ENCODE data around the gene WDFY3. TPM values are rescaled to one million over a fixed set of nuclear protein-coding genes. Genes with fewer than 3 reads are reported as not detected.

WDFY3 gene
- total and polyA plus RNA-seq, 12 donors, result 9.5 to 284 (median 85.0) TPM

- TF ChIP-seq CTCF (IDR thresholded peaks at IDR 0.05) (no peak), POLR2A (IDR thresholded peaks at IDR 0.05) (no peak)
- no peaks in the 10 kb centered on the region for H3K9me3 ChIP-seq (replicated peaks in 1 of 3)
- DNase-seq, result no peak
- H3K4me1 ChIP-seq (replicated peaks in 1 of 2), result peaks cover 4 to 21% of the 10 kb centered on the region in 2 donors
- no peak overlapping the region for H3K4me3 ChIP-seq
- peaks cover 0 to 8% of the 10 kb centered on the region in 2 donors for H3K36me3 ChIP-seq (replicated peaks in 1 of 2)
- H3K27ac ChIP-seq, result no peak overlapping the region
- WGBS, 4 donors, result 90 to 96% (median 95%) methylated on average over 1 of the region's 1 CpG
- H3K27me3 ChIP-seq, result no peaks in the 10 kb centered on the region
- intact Hi-C loops (cut with DNase I), result no loop called here
Observed at GRCh38 chr4:84932462-84932861, 34.0 kb downstream of the WDFY3 start.

GRCh38 chr4:84931961-84932360 is 34.5 kb downstream of the WDFY3 start:
- H3K9me3 ChIP-seq (replicated peaks in 1 of 3), result no peaks in the 10 kb centered on the region
- H3K36me3 ChIP-seq (replicated peaks in 1 of 2), result peaks cover 0 to 8% of the 10 kb centered on the region in 2 donors
- H3K27me3 ChIP-seq, result no peaks in the 10 kb centered on the region
- 65 to 68% (median 67%) methylated on average over 3 of the region's 3 CpGs for WGBS, 4 donors
- no peak overlapping the region for H3K4me3 ChIP-seq
- TF ChIP-seq POLR2A (IDR thresholded peaks at IDR 0.05) (no peak), CTCF (IDR thresholded peaks at IDR 0.05) (no peak)
- H3K4me1 ChIP-seq (replicated peaks in 1 of 2), result peaks cover 0 to 16% of the 10 kb centered on the region in 2 donors
- H3K27ac ChIP-seq, result no peak overlapping the region
- no peak for DNase-seq
- intact Hi-C loops (cut with DNase I), result no loop called here

- no peaks in the 10 kb centered on the region for H3K9me3 ChIP-seq (replicated peaks in 1 of 3)
- DNase-seq, result no peak
- intact Hi-C loops (cut with DNase I), result no loop called here
- H3K36me3 ChIP-seq (replicated peaks in 1 of 2), result peaks cover 0 to 8% of the 10 kb centered on the region in 2 donors
- H3K27ac ChIP-seq, result no peak overlapping the region
- TF ChIP-seq POLR2A (IDR thresholded peaks at IDR 0.05), result no peak
- no peak for TF ChIP-seq CTCF (IDR thresholded peaks at IDR 0.05)
- peaks cover 0 to 11% of the 10 kb centered on the region in 2 donors for H3K4me1 ChIP-seq (replicated peaks in 1 of 2)
- no peak overlapping the region for H3K4me3 ChIP-seq
- 80 to 96% (median 93%) methylated on average over 2 of the region's 2 CpGs for WGBS, 4 donors
- H3K27me3 ChIP-seq, result no peaks in the 10 kb centered on the region
Observed at GRCh38 chr4:84931274-84931673, 35.2 kb downstream of the WDFY3 start.

GRCh38 chr4:84928089-84928488 is 38.4 kb downstream of the WDFY3 start:
- intact Hi-C loops (cut with DNase I), result no loop called here
- Histone ChIP-seq H3K36me3 (replicated peaks in 1 of 2) (peaks cover 0 to 8% of the 10 kb centered on the region in 2 donors), H3K27ac (no peak overlapping the region), H3K27me3 (no peaks in the 10 kb centered on the region), H3K4me1 (replicated peaks in 1 of 2) (peaks cover 5 to 26% of the 10 kb centered on the region in 2 donors), H3K4me3 (no peak overlapping the region), H3K9me3 (replicated peaks in 1 of 3) (peaks cover 0 to 7% (median 0%) of the 10 kb centered on the region in 3 donors)
- TF ChIP-seq CTCF (IDR thresholded peaks at IDR 0.05) (no peak), POLR2A (IDR thresholded peaks at IDR 0.05) (no peak)
- WGBS, 4 donors, result 55 to 69% (median 61%) methylated on average over 5 of the region's 5 CpGs
- peak; percentile 37 to 59 (median 52) for DNase-seq
